ENCODE data around the gene CAPZA3. TPM values are rescaled to one million over a fixed set of nuclear protein-coding genes. Genes with fewer than 3 reads are reported as not detected.
"Not testable (repeated sequence)": the region's sequence is repeated elsewhere in the genome, so short reads cannot be mapped to it uniquely, and the experiment has no call there.

CAPZA3 gene, protein sequence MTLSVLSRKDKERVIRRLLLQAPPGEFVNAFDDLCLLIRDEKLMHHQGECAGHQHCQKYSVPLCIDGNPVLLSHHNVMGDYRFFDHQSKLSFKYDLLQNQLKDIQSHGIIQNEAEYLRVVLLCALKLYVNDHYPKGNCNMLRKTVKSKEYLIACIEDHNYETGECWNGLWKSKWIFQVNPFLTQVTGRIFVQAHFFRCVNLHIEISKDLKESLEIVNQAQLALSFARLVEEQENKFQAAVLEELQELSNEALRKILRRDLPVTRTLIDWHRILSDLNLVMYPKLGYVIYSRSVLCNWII
- not detected in 2 replicates for total RNA-seq (2014; rRNA removed; shearing (Covaris generic); ENCODE audit: low replicate concordance)

DNA sequence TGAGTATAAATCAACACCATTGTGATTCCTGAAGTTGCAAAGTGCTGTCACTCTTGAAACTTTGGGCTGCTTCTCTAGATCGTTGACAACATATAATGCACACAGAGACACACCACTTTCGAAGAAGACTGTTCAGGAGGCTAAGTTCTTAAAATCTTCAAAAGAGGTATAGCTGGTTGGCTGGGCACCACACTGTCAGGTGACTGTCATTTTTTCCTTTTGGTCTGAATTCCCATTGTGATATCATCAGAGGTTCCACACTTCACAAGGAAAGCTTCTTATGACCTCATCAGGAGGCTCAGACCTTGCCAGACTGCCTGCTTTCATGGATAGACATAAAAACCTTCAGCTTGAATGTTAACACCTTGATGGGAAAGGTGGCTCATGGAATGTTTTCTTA is at the start of gene CAPZA3, which contains the start of gene PLCZ1:
Gene CAPZA3, plus strand, starts transcription at position 301 of the 400 bp plus-strand sequence. CDS start 150 bp downstream, outside the sequence.
Gene PLCZ1, minus strand, starts transcription at position 194 of the 400 bp plus-strand sequence. CDS start 641 bp downstream, outside the sequence.
- Histone ChIP-seq H3K4me3 (no peak within 1 kb of the TSS), H3K27me3 (no peaks in the 10 kb centered on the region), H3K9me3 (peaks cover 14% of the 10 kb centered on the region), H3K36me3 (no peaks in the 10 kb centered on the region)
- no peak for DNase-seq

DNA sequence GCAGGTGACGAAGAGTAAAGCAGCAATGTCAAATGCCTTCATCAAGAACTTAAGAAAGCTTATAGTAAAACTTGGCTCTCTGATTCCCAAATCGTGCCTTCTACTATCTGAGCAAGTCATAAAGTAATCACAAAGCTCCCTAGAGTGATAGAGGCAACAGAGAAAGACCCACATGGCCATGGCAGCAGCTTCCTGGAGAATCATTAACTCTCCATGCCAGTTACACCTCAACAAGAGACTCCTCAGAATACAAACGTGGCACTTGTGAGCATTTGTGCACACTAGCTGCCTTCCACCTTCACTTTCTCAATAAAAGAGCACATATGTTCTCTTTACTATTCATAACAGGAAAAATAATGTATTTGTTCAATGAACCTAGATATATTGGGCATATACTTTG is 48.1 kb upstream of the CAPZA3 start:
- DNase-seq, result no peak
- no peak overlapping the region for H3K4me3 ChIP-seq
- no peaks in the 10 kb centered on the region for H3K27me3 ChIP-seq
- H3K9me3 ChIP-seq, result no peaks in the 10 kb centered on the region
- no peaks in the 10 kb centered on the region for H3K36me3 ChIP-seq

DNA sequence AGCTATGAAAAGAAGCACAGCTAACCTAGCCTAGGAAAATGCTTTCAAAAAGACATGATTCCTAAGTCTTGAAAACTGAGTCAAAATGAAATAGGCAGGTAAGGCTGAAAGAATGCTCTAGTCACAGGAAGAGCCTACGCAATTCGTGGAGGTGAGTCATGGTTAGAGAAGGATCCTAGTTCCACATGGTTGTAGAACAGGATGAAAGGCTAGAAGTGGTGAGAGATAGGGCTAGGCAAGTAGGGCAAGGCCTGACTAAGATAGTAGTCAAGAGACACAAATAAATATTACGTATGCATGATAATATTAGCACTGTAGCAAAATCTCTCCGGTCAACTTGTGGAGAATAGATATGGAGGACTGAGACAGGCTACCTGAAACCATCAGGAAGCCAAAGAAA is 47.3 kb upstream of the CAPZA3 start:
- Histone ChIP-seq H3K36me3 (no peaks in the 10 kb centered on the region), H3K9me3 (no peaks in the 10 kb centered on the region), H3K4me3 (no peak overlapping the region), H3K27me3 (no peaks in the 10 kb centered on the region)
- DNase-seq, result peak; percentile 22

DNA sequence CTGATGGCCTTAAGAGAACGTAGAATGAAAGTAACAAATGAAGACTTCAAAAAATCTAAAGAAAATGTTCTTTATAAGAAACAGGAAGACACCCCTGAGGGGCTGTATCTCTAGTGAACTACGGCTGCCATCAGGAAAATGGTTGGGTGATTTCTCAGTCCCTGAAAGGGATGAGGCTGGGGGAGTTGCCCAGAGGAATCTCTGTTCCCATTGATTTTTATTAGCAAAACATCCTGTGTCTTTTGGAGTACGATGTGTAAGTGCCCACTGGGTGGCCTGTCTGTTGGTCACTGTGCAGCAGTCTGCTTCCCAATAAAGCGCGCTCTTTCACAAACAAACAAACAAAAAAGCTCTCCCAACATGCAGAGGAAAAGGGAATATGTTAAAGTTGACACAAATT is 43.9 kb upstream of the CAPZA3 start:
- H3K27me3 ChIP-seq, DNase-seq, H3K36me3 ChIP-seq, H3K9me3 ChIP-seq, H3K4me3 ChIP-seq: not testable (repeated sequence)

DNA sequence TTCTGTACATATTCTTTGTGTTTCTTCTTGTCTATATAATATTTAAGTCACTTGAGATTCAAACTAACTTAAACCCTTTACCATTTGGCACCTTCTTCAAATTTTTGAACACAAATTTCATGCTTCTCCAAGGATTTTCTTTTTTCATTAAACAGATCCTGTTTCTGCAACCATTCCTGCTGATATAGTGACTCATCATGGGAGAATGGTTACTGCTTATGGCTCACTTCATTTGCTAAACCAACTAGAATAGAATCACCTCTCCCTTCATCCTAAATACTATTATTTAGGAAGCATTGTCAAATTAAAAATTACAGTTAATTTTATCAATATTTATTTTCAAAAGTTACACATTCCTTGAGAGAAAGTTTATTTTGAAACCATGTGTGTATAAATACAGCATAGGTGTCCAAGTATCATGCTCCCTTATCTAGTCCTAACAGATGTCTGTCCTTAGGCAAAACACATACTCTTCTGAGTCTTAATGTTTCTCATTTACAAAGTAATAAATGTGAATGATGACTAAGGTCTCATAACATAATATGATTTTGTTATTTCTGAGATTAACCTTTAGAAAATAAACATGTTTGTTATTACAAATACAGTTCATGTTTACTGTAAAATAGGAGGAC is 40.8 kb upstream of the CAPZA3 start:
- H3K9me3 ChIP-seq, result no peaks in the 10 kb centered on the region
- DNase-seq, result no peak

DNA sequence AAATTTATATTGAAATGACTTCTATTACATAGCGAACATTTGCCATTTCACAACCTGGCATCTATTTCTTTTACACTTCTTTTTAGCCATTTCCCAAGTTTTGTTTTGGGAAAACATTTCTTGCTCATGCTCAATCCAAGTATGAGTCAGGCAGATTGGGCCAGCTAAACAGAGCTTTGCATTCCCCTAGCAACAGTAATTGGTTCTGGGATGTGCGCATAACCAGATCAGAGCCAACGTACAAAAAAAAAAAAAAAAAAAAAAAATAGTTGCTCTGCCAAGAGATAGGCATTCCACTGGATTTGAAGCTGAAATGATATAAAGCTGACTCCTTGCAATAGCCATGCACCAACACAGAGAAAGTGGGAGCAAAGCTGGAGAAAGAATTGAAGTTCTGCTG is 37.6 kb upstream of the CAPZA3 start:
- Histone ChIP-seq H3K9me3 (no peaks in the 10 kb centered on the region), H3K36me3 (no peaks in the 10 kb centered on the region), H3K27me3 (no peaks in the 10 kb centered on the region), H3K4me3 (no peak overlapping the region)
- peak; percentile 57 for DNase-seq

More for the DNA sequence above, 40.8 kb upstream of the CAPZA3 start:
- Histone ChIP-seq H3K27me3 (no peaks in the 10 kb centered on the region), H3K4me3 (no peak overlapping the region), H3K36me3 (no peaks in the 10 kb centered on the region)

DNA sequence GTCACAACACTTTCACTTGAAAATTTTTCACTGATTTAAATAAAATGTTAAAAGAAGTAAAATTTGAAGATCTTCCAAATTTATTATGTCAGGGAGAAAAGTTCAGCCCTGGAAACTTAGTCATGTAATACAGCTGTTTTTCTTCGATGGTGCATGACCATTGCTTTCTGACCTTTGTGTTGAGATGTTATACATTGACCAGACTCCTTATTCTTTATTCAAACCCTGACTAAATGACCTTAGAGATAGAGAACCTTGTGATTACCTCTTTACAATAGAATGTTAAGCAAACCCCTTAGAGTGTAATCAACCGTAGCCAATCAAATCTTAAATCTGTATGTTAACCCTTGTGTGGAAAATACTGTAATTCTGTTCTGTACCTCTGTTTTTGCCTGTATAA is 34.6 kb upstream of the CAPZA3 start:
- no peaks in the 10 kb centered on the region for H3K27me3 ChIP-seq
- H3K36me3 ChIP-seq, result no peaks in the 10 kb centered on the region
- H3K9me3 ChIP-seq, result no peaks in the 10 kb centered on the region
- no peak for DNase-seq
- no peak overlapping the region for H3K4me3 ChIP-seq

DNA sequence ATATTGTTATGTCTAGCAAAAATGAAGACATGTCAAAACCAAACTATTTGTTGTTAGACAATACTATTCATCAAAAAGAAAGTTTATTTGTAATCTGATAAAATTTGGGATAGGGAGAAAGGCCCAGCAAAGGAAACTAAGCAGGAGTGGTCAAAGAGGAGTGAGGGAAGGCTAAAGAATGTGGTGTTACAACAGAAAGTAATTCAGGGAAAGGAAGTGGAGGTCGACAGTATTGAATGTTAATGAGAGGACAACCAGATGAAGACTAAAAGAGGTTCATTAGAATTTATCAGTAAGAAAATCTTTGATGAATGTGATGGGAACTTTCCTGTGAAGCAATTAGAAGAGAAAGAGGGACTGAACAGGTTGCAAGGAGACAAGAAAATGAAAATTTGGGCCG is 34.0 kb upstream of the CAPZA3 start:
- H3K4me3 ChIP-seq, result no peak overlapping the region
- H3K9me3 ChIP-seq, result no peaks in the 10 kb centered on the region
- H3K36me3 ChIP-seq, result no peaks in the 10 kb centered on the region
- no peak for DNase-seq
- H3K27me3 ChIP-seq, result no peaks in the 10 kb centered on the region

DNA sequence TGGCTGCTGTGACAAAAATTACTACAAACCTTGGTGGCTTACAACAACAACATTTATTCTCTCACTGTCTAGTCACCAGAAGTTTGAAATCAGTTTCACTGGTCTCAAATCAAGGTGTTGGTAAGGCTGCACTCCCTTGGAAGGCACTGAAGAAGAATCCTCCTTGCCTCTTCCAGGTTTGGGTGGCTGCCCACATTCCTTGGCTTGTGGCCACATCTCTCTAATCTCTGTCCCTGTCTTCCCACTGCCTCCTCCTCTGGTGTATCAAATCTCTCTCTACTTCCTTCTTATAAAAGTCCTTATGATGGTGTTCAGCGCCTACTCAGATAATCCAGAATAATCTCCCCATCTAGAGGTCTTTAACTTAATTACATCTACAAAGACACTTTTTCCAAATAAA is 31.1 kb upstream of the CAPZA3 start:
- peaks cover 2% of the 10 kb centered on the region for H3K9me3 ChIP-seq
- peak; percentile 39 for DNase-seq
- H3K27me3 ChIP-seq, result no peaks in the 10 kb centered on the region

DNA sequence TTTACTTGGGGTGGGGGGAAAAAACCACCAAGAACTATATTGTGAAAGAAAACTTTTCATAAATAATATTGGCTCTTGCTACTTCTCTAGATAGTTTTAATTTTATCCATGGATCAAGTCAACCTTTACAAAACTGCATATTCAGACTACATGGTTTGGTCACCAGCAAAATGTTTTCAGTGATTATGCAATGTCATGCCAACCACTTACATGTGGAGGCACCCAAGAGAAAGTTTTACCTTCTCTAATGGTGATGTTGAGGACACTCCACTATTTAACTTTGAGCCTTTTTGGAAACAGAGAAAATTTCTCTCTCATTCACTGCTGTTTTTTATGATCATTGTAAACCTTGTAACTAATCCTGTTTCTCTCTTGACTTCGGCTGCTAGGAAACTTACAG is 21.7 kb upstream of the CAPZA3 start:
- Histone ChIP-seq H3K9me3 (no peaks in the 10 kb centered on the region), H3K4me3 (no peak overlapping the region), H3K36me3 (no peaks in the 10 kb centered on the region), H3K27me3 (no peaks in the 10 kb centered on the region)
- no peak for DNase-seq

More for the DNA sequence above, 31.1 kb upstream of the CAPZA3 start:
- Histone ChIP-seq H3K4me3 (no peak overlapping the region), H3K36me3 (no peaks in the 10 kb centered on the region)

DNA sequence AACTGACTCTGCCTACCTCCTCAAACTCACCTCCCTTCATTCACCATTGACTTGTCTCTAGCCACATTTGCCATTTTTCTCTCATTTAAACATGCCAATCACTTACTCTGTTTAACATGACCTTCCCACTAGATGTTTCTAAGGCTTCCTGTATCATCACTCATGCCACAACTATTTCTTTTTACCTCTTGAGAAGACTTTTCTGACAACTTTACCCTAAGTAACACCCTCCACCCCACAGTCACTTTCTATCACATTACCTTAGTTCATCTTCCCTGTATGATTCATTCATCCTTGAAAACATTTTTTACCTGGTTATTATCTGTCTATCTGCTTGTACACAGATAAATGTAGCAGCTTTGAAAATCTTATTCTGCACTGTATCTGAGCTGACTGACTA is 19.5 kb upstream of the CAPZA3 start:
- no peaks in the 10 kb centered on the region for H3K36me3 ChIP-seq
- H3K4me3 ChIP-seq, result no peak overlapping the region
- peaks cover 2% of the 10 kb centered on the region; the same call in 1 of the 2 replicates for H3K9me3 ChIP-seq
- DNase-seq, result no peak
- H3K27me3 ChIP-seq, result no peaks in the 10 kb centered on the region

DNA sequence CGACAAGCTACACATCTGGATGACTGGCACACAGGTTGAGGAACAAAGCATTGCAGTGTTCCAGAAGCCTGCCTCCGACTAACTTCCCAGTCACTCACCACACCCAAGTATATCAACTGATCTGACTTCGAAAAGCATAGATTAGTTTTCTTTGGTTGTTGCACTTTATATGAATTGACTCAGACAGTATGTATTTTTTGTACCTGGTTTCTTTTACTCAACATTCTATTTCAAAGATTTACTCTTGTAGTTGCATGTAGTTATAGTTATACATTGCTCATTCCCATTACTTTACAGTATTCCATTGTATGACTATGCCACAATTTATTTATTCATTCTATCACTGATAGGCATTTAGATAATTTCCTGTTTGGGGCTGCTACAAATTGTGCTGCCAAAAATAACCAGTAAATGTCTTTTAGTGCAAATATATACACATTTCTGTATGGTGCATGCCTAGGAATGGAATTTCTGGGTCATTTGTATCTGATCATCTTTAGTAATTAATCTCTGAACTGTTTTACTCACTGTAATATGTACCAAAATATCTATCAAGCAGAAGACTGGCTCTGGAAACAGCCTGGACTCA is 17.9 kb upstream of the CAPZA3 start:
- peaks cover 2% of the 10 kb centered on the region; the same call in 1 of the 2 replicates for H3K9me3 ChIP-seq
- DNase-seq, result no peak
- H3K36me3 ChIP-seq, result no peaks in the 10 kb centered on the region
- no peak overlapping the region for H3K4me3 ChIP-seq
- no peaks in the 10 kb centered on the region for H3K27me3 ChIP-seq

DNA sequence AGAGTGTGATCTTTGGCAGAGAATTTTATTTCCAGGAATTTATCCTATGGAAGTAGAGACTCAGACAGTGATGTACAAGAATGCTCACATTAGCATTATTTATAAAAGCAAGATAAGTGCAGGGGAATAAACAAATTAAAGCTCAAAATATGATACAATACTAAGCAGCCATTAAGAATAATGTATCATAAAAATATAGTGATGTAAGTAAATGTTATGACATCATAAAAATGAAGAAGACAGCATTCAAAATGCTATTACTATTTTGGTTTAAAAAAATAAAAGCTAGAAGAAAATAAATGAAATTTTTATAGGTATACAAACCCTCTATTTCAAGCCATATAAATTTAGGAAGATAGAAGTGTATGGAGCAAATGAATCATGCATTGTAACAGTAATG is 17.2 kb upstream of the CAPZA3 start:
- peaks cover 2% of the 10 kb centered on the region; the same call in 1 of the 2 replicates for H3K9me3 ChIP-seq
- no peaks in the 10 kb centered on the region for H3K27me3 ChIP-seq
- DNase-seq, result no peak
- H3K4me3 ChIP-seq, result no peak overlapping the region
- H3K36me3 ChIP-seq, result no peaks in the 10 kb centered on the region

DNA sequence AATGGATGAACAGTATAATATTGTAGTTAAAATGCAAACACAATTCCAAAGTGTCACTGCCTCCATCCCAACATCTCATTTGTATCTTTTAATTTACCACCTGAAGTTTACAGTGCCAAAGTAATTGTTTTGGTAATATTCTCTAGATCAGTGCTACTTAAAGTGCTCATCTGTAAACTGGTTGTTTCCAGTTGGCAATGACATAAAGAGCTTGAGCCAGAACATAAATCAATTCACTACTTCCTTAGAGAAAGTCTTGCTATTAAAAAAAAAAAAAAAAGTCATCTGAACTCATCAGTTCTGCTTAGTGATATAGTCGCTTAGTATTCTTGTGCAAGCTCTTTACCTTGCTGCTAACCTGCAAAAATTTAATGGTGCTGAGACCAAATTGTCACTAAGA is 16.5 kb upstream of the CAPZA3 start:
- Histone ChIP-seq H3K4me3 (no peak overlapping the region), H3K9me3 (peaks cover 2% of the 10 kb centered on the region; the same call in 1 of the 2 replicates), H3K36me3 (no peaks in the 10 kb centered on the region), H3K27me3 (no peaks in the 10 kb centered on the region)
- DNase-seq, result no peak

DNA sequence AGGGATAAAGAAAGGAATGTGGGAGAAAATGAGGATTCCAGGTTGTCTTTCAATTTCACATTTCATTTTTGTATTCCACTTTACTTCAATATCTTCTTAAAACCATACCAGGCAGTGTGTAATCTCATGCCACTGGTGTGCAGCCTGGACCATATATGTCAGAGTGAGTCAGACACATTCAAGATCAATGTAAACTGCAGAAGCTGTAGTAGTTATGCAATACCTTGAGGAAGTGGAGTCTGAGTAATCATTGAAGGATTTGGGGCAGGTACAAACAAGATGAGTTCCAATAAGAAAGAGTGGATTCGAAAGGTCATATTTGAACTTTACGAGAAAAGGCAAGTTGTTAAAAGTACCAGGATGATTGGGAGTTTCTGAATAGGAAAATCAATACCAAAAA is 14.2 kb upstream of the CAPZA3 start:
- H3K27me3 ChIP-seq, result no peaks in the 10 kb centered on the region
- DNase-seq, result peak; percentile 46

DNA sequence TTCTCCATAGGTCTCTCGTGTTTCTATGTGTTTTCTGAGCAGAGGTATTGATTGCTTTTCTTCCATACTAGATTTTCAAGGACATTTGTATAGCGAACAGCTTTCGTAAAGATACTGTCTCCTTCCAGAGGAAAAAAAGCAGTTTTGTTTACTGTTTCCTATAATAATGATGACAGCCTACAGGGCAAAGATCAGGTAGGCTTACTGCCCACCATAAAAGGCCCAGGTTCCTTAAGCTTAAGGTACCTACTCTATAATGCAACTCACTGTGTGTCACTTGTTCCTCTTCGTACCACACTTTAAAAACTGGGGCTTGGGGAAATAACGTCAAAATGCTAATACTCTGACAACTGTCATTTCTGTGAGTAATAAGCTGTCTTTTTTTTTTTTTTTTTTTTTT is 6.8 kb upstream of the CAPZA3 start:
- Histone ChIP-seq H3K9me3 (peaks cover 14% of the 10 kb centered on the region), H3K27me3 (no peaks in the 10 kb centered on the region), H3K36me3 (no peaks in the 10 kb centered on the region)

More for the DNA sequence above, 14.2 kb upstream of the CAPZA3 start:
- Histone ChIP-seq H3K9me3 (peaks cover 2% of the 10 kb centered on the region; the same call in 1 of the 2 replicates), H3K36me3 (no peaks in the 10 kb centered on the region), H3K4me3 (no peak overlapping the region)

DNA sequence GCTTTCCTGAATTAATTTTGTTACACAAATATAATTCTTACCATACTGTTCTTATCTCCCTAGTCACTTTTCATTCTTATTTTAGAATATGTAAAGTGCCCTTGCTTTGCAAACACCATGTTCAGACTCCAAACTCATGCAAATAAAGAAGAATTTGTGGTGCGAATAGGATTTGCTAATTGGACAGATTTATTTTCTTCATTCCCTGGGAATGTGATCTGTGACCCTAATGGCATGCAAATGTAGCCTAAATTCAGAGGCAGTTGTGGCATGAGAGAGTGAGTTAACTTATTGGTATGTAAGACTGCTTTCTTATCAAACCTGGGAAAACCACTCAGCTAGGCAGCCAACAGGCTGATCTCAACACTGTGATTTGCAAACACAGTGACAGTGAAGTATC is 10.0 kb downstream of the CAPZA3 start:
- DNase-seq, result peak; percentile 59
- no peak overlapping the region for H3K4me3 ChIP-seq
- no peaks in the 10 kb centered on the region for H3K27me3 ChIP-seq

More for the DNA sequence above, 6.8 kb upstream of the CAPZA3 start:
- DNase-seq, result no peak
- H3K4me3 ChIP-seq, result no peak overlapping the region

More for the DNA sequence above, 10.0 kb downstream of the CAPZA3 start:
- Histone ChIP-seq H3K9me3 (no peaks in the 10 kb centered on the region), H3K36me3 (no peaks in the 10 kb centered on the region)

Measured in MG63 (cell line).